DND-41 (cell line): ENCODE results near the gene LAPTM4A.

ENCODE experiments used
- ATAC-seq: fragments of 200-7000 bp; cut with Tn5 transposase; 3 replicates; pipeline ENCODE4 v1.9.1; 2021; ENCODE audit warnings: low read depth; ENCODE audit not compliant: insufficient read depth
- DNase-seq: peaks from one replicate; pipeline ENCODE4 v3.0.0-alpha.2; 2020
- H2AFZ ChIP-seq: 2 replicates; pipeline ENCODE4 v1.6.0; 2012; ENCODE audit warnings: low read depth, low read length
- H3K27ac ChIP-seq: 2 replicates; pipeline ENCODE4 v1.5.1; 2012; ENCODE audit warnings: low read length, inconsistent platforms
- H3K27me3 ChIP-seq: fragments of 200-600 bp; sonication (generic); 2 replicates; pipeline ENCODE4 v1.6.0; 2012; ENCODE audit warnings: low read length, mild to moderate bottlenecking, inconsistent platforms; ENCODE audit not compliant: insufficient read depth, poor library complexity
- H3K36me3 ChIP-seq: 2 replicates; pipeline ENCODE4 v1.5.1; 2012; ENCODE audit warnings: low read length, inconsistent platforms; ENCODE audit not compliant: insufficient read depth
- H3K4me1 ChIP-seq: 2 replicates; pipeline ENCODE4 v1.5.1; 2012; ENCODE audit warnings: mild to moderate bottlenecking, low read length; ENCODE audit not compliant: insufficient read depth
- H3K4me2 ChIP-seq: 2 replicates; pipeline ENCODE4 v1.6.0; 2012; ENCODE audit warnings: mild to moderate bottlenecking, moderate library complexity, low read length, inconsistent platforms; ENCODE audit not compliant: insufficient read depth
- H3K4me3 ChIP-seq, 2 experiments: fragments of 200-600 bp in 1 of 2; shearing (Covaris generic) in 1 of 2; 2 replicates each; pipeline ENCODE4 v1.5.1; 2012 to 2016; ENCODE audit warnings: inconsistent platforms in 2 of 2, low read length in 2 of 2, mild to moderate bottlenecking in 2 of 2, low read depth in 1 of 2, moderate library complexity in 1 of 2
- H3K79me2 ChIP-seq: 2 replicates; pipeline ENCODE4 v1.6.0; 2012; ENCODE audit warnings: low read length, inconsistent platforms; ENCODE audit not compliant: insufficient read depth
- H3K9ac ChIP-seq: 2 replicates; pipeline ENCODE4 v1.6.0; 2012; ENCODE audit warnings: low read depth, mild to moderate bottlenecking, inconsistent platforms, low read length, moderate library complexity
- H3K9me3 ChIP-seq: 2 replicates; pipeline ENCODE4 v1.5.1; 2012; ENCODE audit warnings: low read length, moderate library complexity, mild to moderate bottlenecking, inconsistent platforms; ENCODE audit not compliant: insufficient read depth, severe bottlenecking
- H4K20me1 ChIP-seq: 2 replicates; pipeline ENCODE4 v1.6.0; 2012; ENCODE audit warnings: low read length; ENCODE audit not compliant: insufficient read depth
- EZH2 ChIP-seq: IDR thresholded peaks from 3 replicates; pipeline ENCODE4 v1.6.1; 2012; ENCODE audit warnings: borderline replicate concordance, low read depth, mild to moderate bottlenecking, moderate library complexity, low read length, inconsistent platforms; ENCODE audit not compliant: severe bottlenecking
- TF ChIP-seq, protein P1 (sequence below): IDR thresholded peaks from 2 replicates; pipeline ENCODE4 v1.5.1; 2012; ENCODE audit warnings: borderline replicate concordance, low read length, moderate library complexity, mild to moderate bottlenecking; ENCODE audit not compliant: poor library complexity, severe bottlenecking; ENCODE audit errors: extremely low read depth

Gene LAPTM4A

DNA sequence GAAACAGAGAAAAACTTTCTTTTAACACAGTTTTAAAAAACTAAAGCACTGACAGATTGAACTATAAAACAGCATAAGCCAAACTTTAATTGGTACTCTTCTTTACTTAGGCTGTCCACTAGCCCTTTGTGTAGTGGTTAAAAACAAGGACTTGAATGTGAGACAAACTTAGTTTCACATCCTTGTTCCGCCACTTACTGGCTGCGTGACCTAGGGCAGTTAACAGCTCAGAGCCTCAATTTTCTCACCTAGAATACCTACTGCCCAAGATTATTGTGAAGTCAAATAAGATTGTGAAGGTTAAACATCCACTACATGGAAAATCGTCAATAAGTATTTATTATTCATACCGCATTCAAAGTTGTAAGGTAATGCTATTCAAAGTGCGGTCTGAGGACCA is 63.5 kb downstream of the LAPTM4A start:
- Histone ChIP-seq H3K36me3 (no peaks in the 10 kb centered on the region), H3K4me2 (no peak overlapping the region), H3K4me1 (no peaks in the 10 kb centered on the region), H3K9ac (no peak overlapping the region), H2AFZ (no peak overlapping the region), H3K27ac (no peak overlapping the region), H3K79me2 (no peaks in the 10 kb centered on the region), H3K27me3 (peaks cover 3% of the 10 kb centered on the region), H3K4me3 (no peak overlapping the region), H4K20me1 (no peaks in the 10 kb centered on the region), H3K9me3 (no peaks in the 10 kb centered on the region)
- TF ChIP-seq EZH2: no peak
- TF ChIP-seq, protein P1, sequence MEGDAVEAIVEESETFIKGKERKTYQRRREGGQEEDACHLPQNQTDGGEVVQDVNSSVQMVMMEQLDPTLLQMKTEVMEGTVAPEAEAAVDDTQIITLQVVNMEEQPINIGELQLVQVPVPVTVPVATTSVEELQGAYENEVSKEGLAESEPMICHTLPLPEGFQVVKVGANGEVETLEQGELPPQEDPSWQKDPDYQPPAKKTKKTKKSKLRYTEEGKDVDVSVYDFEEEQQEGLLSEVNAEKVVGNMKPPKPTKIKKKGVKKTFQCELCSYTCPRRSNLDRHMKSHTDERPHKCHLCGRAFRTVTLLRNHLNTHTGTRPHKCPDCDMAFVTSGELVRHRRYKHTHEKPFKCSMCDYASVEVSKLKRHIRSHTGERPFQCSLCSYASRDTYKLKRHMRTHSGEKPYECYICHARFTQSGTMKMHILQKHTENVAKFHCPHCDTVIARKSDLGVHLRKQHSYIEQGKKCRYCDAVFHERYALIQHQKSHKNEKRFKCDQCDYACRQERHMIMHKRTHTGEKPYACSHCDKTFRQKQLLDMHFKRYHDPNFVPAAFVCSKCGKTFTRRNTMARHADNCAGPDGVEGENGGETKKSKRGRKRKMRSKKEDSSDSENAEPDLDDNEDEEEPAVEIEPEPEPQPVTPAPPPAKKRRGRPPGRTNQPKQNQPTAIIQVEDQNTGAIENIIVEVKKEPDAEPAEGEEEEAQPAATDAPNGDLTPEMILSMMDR: no peak
- DNase-seq (no peak), ATAC-seq (no peak)
